ENCODE data around the gene BMP6.

- TF ChIP-seq, protein P1, sequence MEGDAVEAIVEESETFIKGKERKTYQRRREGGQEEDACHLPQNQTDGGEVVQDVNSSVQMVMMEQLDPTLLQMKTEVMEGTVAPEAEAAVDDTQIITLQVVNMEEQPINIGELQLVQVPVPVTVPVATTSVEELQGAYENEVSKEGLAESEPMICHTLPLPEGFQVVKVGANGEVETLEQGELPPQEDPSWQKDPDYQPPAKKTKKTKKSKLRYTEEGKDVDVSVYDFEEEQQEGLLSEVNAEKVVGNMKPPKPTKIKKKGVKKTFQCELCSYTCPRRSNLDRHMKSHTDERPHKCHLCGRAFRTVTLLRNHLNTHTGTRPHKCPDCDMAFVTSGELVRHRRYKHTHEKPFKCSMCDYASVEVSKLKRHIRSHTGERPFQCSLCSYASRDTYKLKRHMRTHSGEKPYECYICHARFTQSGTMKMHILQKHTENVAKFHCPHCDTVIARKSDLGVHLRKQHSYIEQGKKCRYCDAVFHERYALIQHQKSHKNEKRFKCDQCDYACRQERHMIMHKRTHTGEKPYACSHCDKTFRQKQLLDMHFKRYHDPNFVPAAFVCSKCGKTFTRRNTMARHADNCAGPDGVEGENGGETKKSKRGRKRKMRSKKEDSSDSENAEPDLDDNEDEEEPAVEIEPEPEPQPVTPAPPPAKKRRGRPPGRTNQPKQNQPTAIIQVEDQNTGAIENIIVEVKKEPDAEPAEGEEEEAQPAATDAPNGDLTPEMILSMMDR (IDR thresholded peaks at IDR 0.05 in 4 of 5, conservative IDR thresholded peaks at IDR 0.05 in 1 of 5), result no peak
- TF ChIP-seq POLR2A (IDR thresholded peaks at IDR 0.05), result no peak
Measured at GRCh38 chr6:7806711-7807110, 80.8 kb downstream of the BMP6 start.

Measured in gastrocnemius medialis (tissue), 4 donors.